ENCODE measurements around the gene RNF220. TPM values are rescaled to one million over a fixed set of nuclear protein-coding genes. Genes with fewer than 3 reads are reported as not detected.

RNF220 gene
- total and polyA plus RNA-seq, 2 donors (not counting 3 experiments of a cell fraction or from before 2014, with no cell fraction given) = 62.7 to 66.6 TPM

DNA sequence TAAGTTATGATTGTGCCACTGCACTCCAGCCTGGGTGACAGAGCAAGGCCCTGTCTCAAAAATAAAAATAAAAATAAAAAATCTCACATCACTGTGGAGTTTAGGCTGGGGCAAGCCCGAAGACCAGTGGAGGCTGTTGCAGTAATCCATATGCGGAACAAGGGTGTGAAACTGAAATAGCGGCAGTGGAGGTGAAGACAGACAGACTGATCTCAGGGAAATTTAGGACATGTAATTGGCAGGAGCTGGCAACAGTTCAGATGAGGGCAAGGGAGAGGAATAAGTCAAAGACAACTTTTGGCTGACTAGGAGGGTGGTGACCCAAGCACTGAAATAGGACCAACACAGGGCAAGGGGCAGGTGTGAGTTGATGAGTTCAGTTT, 277.8 kb downstream of the RNF220 start:
- CTCF ChIA-PET = interaction anchor here (1.3 to 1.9 kb wide), 3 partner anchors 8 to 30 kb away, joined by 3 to 5 read pairs (median 4); partner anchors contain the start of genes ARMH1 and TMEM53
- dilution Hi-C loops (cut with MboI; ENCODE audit: extremely low pct_ligation_motif_present, low sequenced_read_pairs) = no loop called here
- BruUV-seq (replicated peaks) = no TSS peak

DNA sequence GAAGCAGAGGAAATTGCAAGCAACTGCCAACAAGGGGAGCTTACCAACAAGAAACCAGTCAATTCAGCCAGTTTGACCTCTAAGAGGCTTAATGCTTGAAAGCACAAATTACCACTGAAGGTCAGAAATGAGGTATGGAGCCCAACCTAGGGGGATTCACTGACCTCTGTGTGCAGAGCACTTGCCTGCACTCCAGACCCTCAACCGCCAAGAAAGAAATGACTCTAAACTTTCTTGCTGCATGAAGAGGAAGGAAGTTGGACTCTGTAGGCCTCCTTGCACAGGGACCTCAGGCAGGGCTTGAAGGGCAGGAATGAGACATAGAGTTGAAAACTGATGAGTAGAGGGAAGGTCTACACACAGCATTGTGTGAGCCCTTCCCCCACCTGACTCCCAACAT, 279.5 kb downstream of the RNF220 start:
- intact Hi-C loops (cut with micrococcal nuclease) = no loop called here
- no peaks in the 10 kb centered on the region for H3K4me1 ChIP-seq (ENCODE audit: control insufficient read depth, extremely low read depth, insufficient read depth, low read length)
- H3K27ac ChIP-seq (ENCODE audit: insufficient read depth, low read depth, low read length) = no peak overlapping the region
- H3K9me1 ChIP-seq (replicated peaks; ENCODE audit: control insufficient read depth, extremely low read depth, insufficient read depth, low read length) = no peaks in the 10 kb centered on the region
- H3K36me3 ChIP-seq (ENCODE audit: control insufficient read depth in 2 of 2, extremely low read depth in 1 of 2, insufficient read depth in 2 of 2, low read length in 2 of 2) = no peaks in the 10 kb centered on the region
- H3K79me2 ChIP-seq (ENCODE audit: control insufficient read depth, insufficient read depth, low read length) = no peaks in the 10 kb centered on the region
- H3K9me3 ChIP-seq (replicated peaks; ENCODE audit: control insufficient read depth, insufficient read depth, low read length) = no peaks in the 10 kb centered on the region
- H3K27me3 ChIP-seq (ENCODE audit: control insufficient read depth in 2 of 2, insufficient read depth in 2 of 2, low read length in 2 of 2) = peaks cover 0 to 5% of the 10 kb centered on the region in 2 experiments
- FAIRE-seq = no peak
- DNase-seq (ENCODE audit: low read depth, low spot score) = no peak
- no peaks in the 10 kb centered on the region for H4K20me1 ChIP-seq (replicated peaks; ENCODE audit: control insufficient read depth, extremely low read depth, insufficient read depth, low read length)
- CTCF ChIA-PET = interaction anchor here (1.1 to 1.9 kb wide), 3 partner anchors 10 to 32 kb away, joined by 3 to 5 read pairs (median 4); partner anchors contain the start of genes ARMH1 and TMEM53
- H2AFZ ChIP-seq (ENCODE audit: low read depth, low read length) = no peak overlapping the region
- H3K4me2 ChIP-seq (ENCODE audit: insufficient read depth, low read length) = no peak overlapping the region
- H3K4me3 ChIP-seq (replicated peaks in 1 of 3; ENCODE audit: insufficient read depth in 1 of 3, low read depth in 1 of 3, low read length in 3 of 3) = no peak overlapping the region
- H3K9ac ChIP-seq (replicated peaks; ENCODE audit: extremely low read depth, insufficient read depth, low read length) = no peak overlapping the region
- BruUV-seq (replicated peaks) = no TSS peak
- dilution Hi-C loops (cut with MboI; ENCODE audit: extremely low pct_ligation_motif_present, low sequenced_read_pairs) = no loop called here
- POLR2A ChIA-PET = no interaction called here
- TF ChIP-seq POLR2AphosphoS5 (IDR thresholded peaks at IDR 0.05; ENCODE audit: insufficient read depth, low read depth, low read length) = no peak
- TF ChIP-seq POLR2A (IDR thresholded peaks at IDR 0.05; ENCODE audit: low read depth, low read length) = no peak
- TF ChIP-seq, protein P1, sequence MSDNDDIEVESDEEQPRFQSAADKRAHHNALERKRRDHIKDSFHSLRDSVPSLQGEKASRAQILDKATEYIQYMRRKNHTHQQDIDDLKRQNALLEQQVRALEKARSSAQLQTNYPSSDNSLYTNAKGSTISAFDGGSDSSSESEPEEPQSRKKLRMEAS (IDR thresholded peaks at IDR 0.05; ENCODE audit: insufficient read depth, insufficient read length) = no peak
- TF ChIP-seq FOS (IDR thresholded peaks at IDR 0.05; ENCODE audit: borderline replicate concordance, insufficient read depth, low read length) = no peak
- no peak for TF ChIP-seq MYC (IDR thresholded peaks at IDR 0.05; ENCODE audit: low read depth, low read length)
- TF ChIP-seq, protein P2, sequence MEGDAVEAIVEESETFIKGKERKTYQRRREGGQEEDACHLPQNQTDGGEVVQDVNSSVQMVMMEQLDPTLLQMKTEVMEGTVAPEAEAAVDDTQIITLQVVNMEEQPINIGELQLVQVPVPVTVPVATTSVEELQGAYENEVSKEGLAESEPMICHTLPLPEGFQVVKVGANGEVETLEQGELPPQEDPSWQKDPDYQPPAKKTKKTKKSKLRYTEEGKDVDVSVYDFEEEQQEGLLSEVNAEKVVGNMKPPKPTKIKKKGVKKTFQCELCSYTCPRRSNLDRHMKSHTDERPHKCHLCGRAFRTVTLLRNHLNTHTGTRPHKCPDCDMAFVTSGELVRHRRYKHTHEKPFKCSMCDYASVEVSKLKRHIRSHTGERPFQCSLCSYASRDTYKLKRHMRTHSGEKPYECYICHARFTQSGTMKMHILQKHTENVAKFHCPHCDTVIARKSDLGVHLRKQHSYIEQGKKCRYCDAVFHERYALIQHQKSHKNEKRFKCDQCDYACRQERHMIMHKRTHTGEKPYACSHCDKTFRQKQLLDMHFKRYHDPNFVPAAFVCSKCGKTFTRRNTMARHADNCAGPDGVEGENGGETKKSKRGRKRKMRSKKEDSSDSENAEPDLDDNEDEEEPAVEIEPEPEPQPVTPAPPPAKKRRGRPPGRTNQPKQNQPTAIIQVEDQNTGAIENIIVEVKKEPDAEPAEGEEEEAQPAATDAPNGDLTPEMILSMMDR (IDR thresholded peaks at IDR 0.05; ENCODE audit: extremely low read depth in 1 of 2, insufficient read depth in 1 of 2, low read depth in 1 of 2, low read length in 2 of 2) = no peak
- TF ChIP-seq EZH2 (IDR thresholded peaks at IDR 0.05; ENCODE audit: borderline replicate concordance, low read depth, low read length, severe bottlenecking) = no peak
- TF ChIP-seq GATA2 (IDR thresholded peaks at IDR 0.05; ENCODE audit: insufficient read depth, insufficient read length, low read depth, low read length) = no peak
- no peak for TF ChIP-seq JUN (IDR thresholded peaks at IDR 0.05; ENCODE audit: borderline replicate concordance, insufficient read depth, insufficient read length, low read depth)

More for the DNA sequence above, 277.8 kb downstream of the RNF220 start:
- H3K9me1 ChIP-seq (replicated peaks; ENCODE audit: control insufficient read depth, extremely low read depth, insufficient read depth, low read length) = no peaks in the 10 kb centered on the region
- H3K9me3 ChIP-seq (replicated peaks; ENCODE audit: control insufficient read depth, insufficient read depth, low read length) = no peaks in the 10 kb centered on the region
- H2AFZ ChIP-seq (ENCODE audit: low read depth, low read length) = no peak overlapping the region
- DNase-seq (ENCODE audit: low read depth, low spot score) (no peak), FAIRE-seq (no peak)
- H3K9ac ChIP-seq (replicated peaks; ENCODE audit: extremely low read depth, insufficient read depth, low read length) = no peak overlapping the region
- POLR2A ChIA-PET = no interaction called here
- H4K20me1 ChIP-seq (replicated peaks; ENCODE audit: control insufficient read depth, extremely low read depth, insufficient read depth, low read length) = no peaks in the 10 kb centered on the region
- no peaks in the 10 kb centered on the region for H3K36me3 ChIP-seq (ENCODE audit: control insufficient read depth in 2 of 2, extremely low read depth in 1 of 2, insufficient read depth in 2 of 2, low read length in 2 of 2)
- no peaks in the 10 kb centered on the region for H3K4me1 ChIP-seq (ENCODE audit: control insufficient read depth, extremely low read depth, insufficient read depth, low read length)
- intact Hi-C loops (cut with micrococcal nuclease) = no loop called here
- no peak overlapping the region for H3K4me3 ChIP-seq (replicated peaks in 1 of 3; ENCODE audit: insufficient read depth in 1 of 3, low read depth in 1 of 3, low read length in 3 of 3)
- H3K79me2 ChIP-seq (ENCODE audit: control insufficient read depth, insufficient read depth, low read length) = no peaks in the 10 kb centered on the region
- H3K27ac ChIP-seq (ENCODE audit: insufficient read depth, low read depth, low read length) = no peak overlapping the region
- TF ChIP-seq, protein P1 (IDR thresholded peaks at IDR 0.05; ENCODE audit: insufficient read depth, insufficient read length) = no peak
- TF ChIP-seq EZH2 (IDR thresholded peaks at IDR 0.05; ENCODE audit: borderline replicate concordance, low read depth, low read length, severe bottlenecking) (no peak), POLR2A (IDR thresholded peaks at IDR 0.05; ENCODE audit: low read depth, low read length) (no peak)
- TF ChIP-seq, protein P2 (IDR thresholded peaks at IDR 0.05; ENCODE audit: extremely low read depth in 1 of 2, insufficient read depth in 1 of 2, low read depth in 1 of 2, low read length in 2 of 2) = no peak
- H3K4me2 ChIP-seq (ENCODE audit: insufficient read depth, low read length) = no peak overlapping the region
- H3K27me3 ChIP-seq (ENCODE audit: control insufficient read depth in 2 of 2, insufficient read depth in 2 of 2, low read length in 2 of 2) = peaks cover 0 to 4% of the 10 kb centered on the region in 2 experiments
